H1 (cell line): ENCODE results near the gene TGFBRAP1. TPM values are rescaled to one million over a fixed set of nuclear protein-coding genes. Genes with fewer than 3 reads are reported as not detected.

Source experiments
- CHD1 ChIP-seq: IDR thresholded peaks from 2 replicates; pipeline ENCODE4 v1.6.1; 2012; ENCODE audit warnings: low read depth, low read length, improper control_type of control experiment
- RAD21 ChIP-seq, 2 experiments: IDR thresholded peaks in 1 of 2; conservative IDR thresholded peaks in 1 of 2; 2 replicates each; pipeline ENCODE4 v1.6.1; 2011; ENCODE audit warnings: low read depth in 2 of 2, low read length in 2 of 2, improper control_type of control experiment in 1 of 2, inconsistent platforms in 1 of 2, mild to moderate bottlenecking in 1 of 2, moderate library complexity in 1 of 2
- polyA plus RNA-seq, 7 experiments: library from polyadenylated mRNA; depleted of rRNA in 3 of 7; stranded (reverse) in 5 of 7; unstranded in 2 of 7; fragments of >200 nt in 5 of 7; fragments of 200-250 nt in 2 of 7; gene quantifications; 1 replicate in 5 of 7; 2 replicates in 1 of 7; 4 replicates in 1 of 7; pipeline versions ENCODE4 v1.2.1 to v1.2.3, GENCODE V29; 2011 to 2013; ENCODE audit warnings: missing spikeins in 2 of 7, mixed read lengths in 2 of 7
- total RNA-seq: library from RNA; stranded (reverse); fragmentation: NEBNext Ultra II Directional; extraction: Animal tissue kit (Norgen Biotek cat#: 25700); gene quantifications from 2 replicates; pipeline ENCODE4 v1.2.1, GENCODE V29; 2021

The TGFBRAP1 gene
- total and polyA plus RNA-seq, 2 of the 8 experiments (the other 6 are each of a cell fraction or from before 2014, with no cell fraction given) = 11.2 to 20.2 TPM

DNA sequence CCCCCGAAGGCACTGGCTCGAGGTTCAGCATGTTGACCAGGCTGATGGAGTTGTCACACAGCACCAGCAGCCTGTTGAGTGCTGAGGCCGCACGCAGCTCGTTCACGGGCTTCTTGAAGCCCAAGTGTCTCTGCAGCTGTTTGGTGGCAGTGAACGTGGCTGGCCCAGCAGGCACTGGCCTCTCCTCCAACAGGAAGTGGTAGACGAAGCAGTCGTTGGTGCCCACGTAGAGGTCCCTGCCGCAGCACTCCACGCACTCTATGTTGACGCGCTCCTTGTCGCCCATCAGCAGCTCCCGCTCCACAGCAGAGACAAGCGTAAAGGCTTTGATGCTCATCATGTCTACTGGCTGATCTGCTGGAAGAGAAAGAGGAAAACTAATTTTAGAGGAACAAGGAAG, 21.6 kb downstream of the TGFBRAP1 start (continued):
- TF ChIP-seq RAD21 (IDR thresholded peaks at IDR 0.05 in 1 of 2, conservative IDR thresholded peaks at IDR 0.05 in 1 of 2; ENCODE audit: low read depth in 2 of 2, low read length in 2 of 2) (no peak), CHD1 (no peak)
